RKO (cell line): ENCODE measurements around the gene PIGN.

ENCODE experiments used
- DNase-seq: peaks from one replicate; pipeline ENCODE4 v3.0.0-alpha.2; 2016; ENCODE audit warnings: low spot score

PIGN gene

DNA sequence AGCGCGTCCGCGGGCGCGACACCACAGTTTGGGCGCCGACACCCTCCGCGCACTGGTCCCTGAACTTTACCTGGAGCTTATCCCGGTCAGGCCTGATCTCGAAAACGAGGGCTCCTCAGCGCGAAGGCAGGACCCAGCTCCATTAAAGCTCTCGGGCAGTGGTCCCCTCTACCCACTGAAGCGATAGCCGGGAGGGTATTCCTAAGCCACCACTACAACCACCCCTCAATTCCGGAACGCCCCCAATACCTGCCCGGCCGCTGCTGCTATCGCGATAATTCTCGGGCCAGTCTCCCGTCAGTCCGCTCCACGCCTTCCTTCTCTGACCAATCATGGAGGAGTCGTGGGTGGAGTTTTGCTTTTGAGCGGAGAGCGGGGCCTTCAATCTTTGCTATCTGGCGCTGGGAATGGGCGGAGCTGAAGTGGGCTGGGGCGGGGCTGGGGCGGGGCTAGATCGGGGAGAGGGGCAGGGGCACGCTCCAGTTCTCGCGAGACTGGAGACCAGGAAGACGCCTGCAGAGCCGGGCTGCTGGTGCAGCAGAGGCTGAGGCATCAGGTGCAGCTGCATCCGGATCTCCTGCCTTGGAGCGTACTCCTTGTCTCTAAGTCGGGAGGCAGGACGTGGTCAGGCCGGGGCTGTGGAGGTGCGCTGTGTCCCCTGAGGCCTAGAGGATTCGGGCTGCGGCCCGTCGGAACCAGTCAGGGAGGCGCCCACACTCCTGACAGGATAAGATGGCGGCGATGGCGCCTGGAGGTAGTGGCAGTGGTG lies at the start of gene PIGN, which contains the start of gene RELCH:
Gene PIGN (minus strand): TSS at position 283 of the 769 bp plus-strand sequence. CDS start 25,703 bp downstream, outside the sequence.
Gene RELCH (plus strand): TSS at position 482 of the 769 bp plus-strand sequence. CDS start 251 bp downstream, at position 733.
- DNase-seq = peak; percentile 97

DNA sequence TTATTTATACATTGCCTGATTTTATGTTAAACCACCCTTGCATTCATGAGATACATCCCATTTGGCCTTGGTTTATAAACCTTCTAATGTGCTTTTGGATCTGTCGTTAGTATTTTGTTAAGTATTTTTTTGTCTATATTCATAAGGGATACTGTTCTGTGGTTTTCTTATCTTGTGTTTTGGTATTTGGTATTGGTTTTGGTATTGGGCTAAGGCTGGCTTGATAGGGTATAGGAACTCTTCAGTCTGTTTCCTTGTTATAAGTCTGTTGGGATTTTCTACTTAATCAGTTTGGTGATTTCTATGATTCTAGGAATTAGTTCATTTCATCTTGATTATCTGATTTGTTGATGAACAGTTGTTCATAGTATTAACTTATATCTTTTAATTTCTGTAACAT lies 49.4 kb upstream of the PIGN start:
- no peak for DNase-seq

GRCh38 chr18:62226047-62226446 lies 39.2 kb upstream of the PIGN start:
- no peak for DNase-seq

- DNase-seq = no peak
These were observed 37.4 kb upstream of the PIGN start for GRCh38 chr18:62224229-62224628.

DNA sequence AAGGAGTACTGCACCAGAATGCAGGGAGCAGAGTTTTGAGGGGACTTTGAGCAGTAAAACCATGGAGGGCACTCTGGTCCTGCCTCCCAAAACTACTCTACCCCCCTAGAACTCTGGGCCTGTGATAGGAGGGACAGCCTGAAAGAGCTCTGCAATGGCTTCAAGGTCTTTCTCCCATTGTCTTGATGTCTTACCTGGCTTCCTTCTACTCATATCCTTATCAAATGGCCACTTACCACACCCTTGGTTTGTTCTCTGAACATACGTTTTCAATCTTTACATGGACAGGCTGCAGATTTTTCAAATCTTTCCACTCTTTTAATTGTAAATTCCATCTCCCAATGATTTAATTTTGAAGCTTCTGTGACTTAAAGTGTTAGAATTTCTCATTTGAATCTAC lies 27.9 kb upstream of the PIGN start:
- no peak for DNase-seq

- DNase-seq = no peak
These were observed 24.5 kb upstream of the PIGN start for GRCh38 chr18:62211325-62211828.

- no peak for DNase-seq
These were observed 23.3 kb upstream of the PIGN start for GRCh38 chr18:62210138-62210537.

DNA sequence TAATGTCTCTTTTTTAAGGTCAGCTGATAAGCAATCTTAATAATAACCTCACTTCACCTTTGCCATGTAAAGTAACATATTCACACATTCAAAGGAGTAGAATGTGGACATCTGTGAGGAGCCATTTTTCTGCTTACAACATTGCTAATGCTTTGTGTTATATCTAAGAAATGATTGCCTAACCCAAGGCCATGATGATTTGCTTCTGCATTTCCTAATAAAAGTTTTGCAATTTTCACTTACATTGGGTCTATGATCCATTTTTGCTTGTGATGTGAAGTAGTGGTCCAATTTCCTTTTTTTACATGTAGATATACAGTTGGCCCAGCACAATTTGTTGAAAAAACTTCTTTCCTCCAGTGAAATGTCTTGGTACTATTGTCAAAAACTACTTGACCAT lies 22.2 kb upstream of the PIGN start:
- DNase-seq = no peak

DNA sequence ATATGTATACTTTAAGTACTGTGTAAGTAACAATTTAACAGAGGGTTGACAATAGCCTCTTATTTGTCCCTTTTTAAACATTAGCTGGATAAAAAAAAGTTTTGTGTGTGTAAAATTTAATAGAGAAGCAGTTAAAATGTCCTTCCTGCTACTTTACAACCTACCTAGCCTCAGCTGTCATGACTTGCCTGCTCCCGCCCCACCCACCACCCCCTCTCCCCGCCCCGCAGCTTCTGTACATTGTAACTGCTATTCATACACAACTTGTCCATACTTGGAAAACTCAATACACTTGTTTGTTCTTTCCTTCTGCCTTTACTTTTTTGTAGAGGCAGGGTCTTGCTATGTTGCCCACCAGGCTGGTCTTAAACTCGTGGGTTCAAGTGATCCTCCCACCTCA lies 19.7 kb upstream of the PIGN start:
- no peak for DNase-seq

DNA sequence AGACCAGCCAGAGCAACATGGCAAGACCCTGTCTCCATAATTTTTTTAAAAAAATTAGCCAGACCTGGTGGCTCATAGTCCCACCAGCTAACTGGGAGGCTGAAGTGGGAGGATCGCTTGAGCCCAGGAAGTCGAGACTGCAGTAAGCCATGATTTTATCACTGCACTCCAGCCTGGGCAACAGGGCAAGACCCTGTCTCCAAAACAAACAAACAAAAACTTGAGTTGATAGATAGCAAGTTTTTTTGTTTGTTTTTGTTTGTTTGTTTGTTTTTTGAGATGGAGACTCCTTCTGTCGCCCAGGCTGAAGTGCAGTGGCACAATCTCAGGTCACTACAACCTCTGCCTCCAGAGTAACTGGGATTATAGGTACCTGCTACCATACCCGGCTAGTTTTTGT lies 19.0 kb upstream of the PIGN start:
- DNase-seq = no peak

DNA sequence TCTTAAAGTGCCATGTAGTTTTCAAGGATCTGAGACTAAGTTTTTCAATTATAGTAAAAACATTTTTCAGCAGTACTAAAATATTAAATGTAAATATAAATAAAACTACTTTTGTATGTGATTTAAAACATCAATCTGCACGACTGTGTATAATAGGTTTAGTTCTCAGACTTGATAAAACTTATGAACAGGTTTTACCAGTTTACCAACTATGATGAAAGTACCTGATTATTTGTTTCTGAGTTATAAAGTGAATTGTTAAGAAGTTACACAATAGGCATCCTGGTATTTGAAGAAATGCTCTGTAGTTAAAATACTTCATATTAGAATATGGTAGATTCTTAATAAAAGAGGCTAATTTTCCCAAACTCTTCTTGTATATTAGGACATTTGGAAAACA lies 15.0 kb upstream of the PIGN start:
- no peak for DNase-seq

- no peak for DNase-seq
These were observed 13.5 kb upstream of the PIGN start for GRCh38 chr18:62200121-62200914.

- no peak for DNase-seq
These were observed 12.8 kb upstream of the PIGN start for GRCh38 chr18:62199629-62200028.

- peak; percentile 2 for DNase-seq
These were observed 11.4 kb upstream of the PIGN start for GRCh38 chr18:62198259-62198658.

DNA sequence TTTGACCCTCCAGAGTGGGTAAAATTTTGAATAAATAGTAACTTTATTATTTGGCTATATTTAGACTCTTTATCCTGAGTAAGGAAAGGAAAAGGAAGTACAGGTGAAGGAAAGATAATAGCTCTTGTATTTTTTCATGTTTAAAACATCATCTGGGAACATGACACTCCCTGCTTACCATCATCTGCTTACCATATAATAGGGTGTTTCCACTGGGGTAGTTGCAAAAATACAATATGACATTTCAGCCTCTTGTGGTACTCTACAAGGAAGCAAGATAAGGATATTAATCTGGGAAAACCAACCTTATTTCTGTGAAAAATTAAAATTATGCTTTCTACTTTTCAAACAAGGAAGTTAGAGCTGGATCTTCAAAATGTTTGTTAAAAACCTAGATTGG lies 10.1 kb upstream of the PIGN start:
- no peak for DNase-seq

- no peak for DNase-seq
These were observed 9.2 kb upstream of the PIGN start for GRCh38 chr18:62196079-62196478.

- DNase-seq = no peak
These were observed 2.4 kb upstream of the PIGN start for GRCh38 chr18:62189208-62189607.

- peak; percentile 73 for DNase-seq
These were observed 971 bp upstream of the PIGN start for GRCh38 chr18:62187543-62188510.

DNA sequence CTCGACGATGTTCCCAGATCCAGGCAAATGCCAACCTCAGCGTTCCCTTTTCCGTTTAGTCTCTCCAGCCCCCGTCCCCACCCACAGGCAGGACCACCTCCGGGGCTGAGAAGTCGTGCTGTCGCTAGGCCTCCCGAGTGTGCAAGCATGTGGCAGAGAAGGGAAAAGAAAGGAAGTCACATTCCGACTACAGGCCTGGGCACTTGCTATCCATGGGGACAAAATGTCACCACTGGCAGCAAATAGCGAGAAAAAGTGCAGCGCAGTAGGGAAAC lies 420 bp downstream of the PIGN start:
- DNase-seq = peak; percentile 71

DNA sequence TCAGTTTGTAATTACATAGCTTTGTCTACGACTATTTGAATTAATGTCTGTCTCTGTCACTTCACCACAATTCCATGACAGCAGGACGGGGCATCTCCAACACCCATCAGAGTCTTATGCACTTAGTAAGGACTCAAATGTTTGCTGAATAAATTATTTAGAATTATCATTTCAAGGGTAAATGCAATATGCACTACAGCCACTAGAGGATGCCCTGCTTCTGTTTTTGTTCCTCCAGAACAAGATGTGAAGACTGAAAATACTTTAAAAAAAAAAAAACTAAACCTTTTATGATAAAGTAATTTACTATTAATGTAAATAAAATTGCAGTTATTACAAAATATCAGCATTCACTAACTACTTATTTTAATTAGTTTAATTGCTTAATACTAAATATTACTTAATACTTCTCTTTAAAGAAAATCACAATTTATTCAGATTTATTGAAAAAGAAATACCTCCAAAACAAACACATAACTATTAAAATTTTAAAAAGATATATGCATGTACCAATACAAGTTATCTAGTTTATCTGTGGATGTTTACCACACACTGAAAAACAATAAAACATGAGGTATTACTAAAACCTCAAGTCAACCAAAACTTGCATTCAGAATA lies 3.2 kb downstream of the PIGN start:
- DNase-seq = peak; percentile 78

- no peak for DNase-seq
These were observed 4.6 kb downstream of the PIGN start for GRCh38 chr18:62182220-62182619.

DNA sequence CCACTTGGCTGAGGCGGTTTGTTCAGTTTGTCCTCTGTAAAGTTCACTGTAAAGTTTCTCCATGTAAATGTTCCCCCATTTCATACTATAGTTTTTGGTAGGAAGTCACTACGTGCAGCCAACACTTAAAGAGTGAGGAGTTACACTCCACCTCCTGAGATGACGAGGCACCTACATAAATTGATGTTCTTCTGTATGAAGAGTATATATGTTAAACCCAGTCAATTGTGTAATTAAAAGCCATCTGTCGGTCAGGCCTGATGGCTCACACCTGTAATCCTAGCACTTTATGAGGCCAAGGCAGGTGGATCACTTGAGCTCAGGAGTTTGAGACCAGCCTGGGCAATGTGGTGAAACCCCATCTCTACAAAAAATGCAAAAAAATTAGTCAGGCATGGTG lies 7.6 kb downstream of the PIGN start:
- no peak for DNase-seq
